HG03196 (cell line): ENCODE measurements around the gene SH2D1B.
"Not testable (repeated sequence)": the region's sequence is repeated elsewhere in the genome, so short reads cannot be mapped to it uniquely, and the experiment has no call there.

Experiments used
- ATAC-seq: cut with Tn5 transposase; IDR thresholded peaks from one replicate; pipeline ENCODE4 v1.9.1; 2021; ENCODE audit not compliant: unreplicated experiment

SH2D1B gene

DNA sequence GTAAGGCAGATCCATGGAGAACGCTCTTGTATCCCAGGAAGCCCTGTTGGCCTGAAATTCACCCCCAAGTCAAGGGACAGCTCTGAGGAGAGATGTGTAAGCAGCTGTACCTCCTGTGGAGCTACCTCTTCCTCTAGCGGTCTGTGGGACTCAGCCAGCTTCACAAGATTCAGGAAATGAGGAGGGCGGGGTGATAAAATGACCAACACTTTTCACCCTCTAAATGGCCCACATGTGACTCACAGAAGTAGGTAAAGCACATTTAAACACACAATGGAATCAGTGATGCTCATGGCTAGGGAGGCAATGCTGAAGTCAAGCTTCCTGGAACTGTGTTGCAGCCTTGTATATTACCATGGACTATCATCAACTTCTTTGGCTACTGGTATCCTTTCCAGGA, at the start of gene SH2D1B:
Gene SH2D1B, minus strand, starts transcription at position 135 of the 400 bp plus-strand sequence. Its CDS starts 120 bp downstream, at position 15.
- no peak for ATAC-seq

- no peak for ATAC-seq
These were observed 46.3 kb upstream of the SH2D1B start for GRCh38 chr1:162458236-162458635.

DNA sequence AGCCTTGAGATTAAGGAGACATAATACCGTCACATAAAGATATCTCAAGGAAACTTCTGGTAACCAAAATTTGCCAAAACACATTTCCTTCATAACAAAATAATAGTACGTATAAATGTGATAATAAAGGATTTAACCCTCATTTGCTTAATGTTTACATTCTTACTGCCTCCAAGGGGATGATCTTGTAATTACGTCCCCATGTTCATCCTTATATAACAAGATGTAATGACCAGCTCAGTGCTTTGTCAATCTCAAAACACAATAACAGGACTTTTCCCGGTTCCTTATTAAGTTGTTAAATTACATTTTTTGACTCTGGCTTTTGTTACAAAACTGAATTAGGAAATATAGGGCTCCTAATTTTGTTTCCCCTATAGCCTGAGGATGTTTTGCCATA, 44.4 kb upstream of the SH2D1B start:
- no peak for ATAC-seq

DNA sequence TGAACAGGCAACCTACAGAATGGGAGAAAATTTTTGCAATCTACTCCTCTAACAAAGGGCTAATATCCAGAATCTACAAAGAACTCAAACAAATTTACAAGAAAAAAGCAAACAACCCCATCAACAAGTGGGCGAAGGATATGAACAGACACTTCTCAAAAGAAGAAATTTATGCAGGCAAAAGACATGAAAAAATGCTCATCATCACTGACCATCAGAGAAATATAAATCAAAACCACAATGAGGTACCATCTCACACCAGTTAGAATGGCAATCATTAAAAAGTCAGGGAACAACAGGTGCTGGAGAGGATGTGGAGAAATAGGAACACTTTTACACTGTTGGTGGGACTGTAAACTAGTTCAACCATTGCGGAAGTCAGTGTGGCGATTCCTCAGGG, 42.4 kb upstream of the SH2D1B start:
- ATAC-seq: not testable (repeated sequence)

DNA sequence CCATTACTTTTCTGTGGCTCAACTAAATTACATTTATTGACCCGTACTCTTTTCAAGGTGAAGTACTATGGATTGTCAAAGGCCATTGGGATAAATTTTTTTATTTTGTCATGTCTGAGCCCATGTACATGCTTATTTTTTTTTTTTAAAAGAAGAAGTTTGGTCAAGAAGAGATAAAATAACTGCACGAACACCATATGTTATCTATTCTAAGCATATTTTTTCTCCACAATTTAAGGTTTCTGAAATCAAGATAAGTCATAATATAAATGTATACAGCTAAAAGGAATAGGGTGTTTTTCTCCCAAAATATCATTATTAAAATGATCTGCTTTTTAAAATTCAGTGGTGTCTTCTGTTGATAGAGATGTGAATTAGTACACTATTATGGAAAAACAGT, 35.0 kb upstream of the SH2D1B start:
- no peak for ATAC-seq

GRCh38 chr1:162444903-162445302, 33.0 kb upstream of the SH2D1B start:
- ATAC-seq: no peak

- ATAC-seq: not testable (repeated sequence)
These were observed 21.2 kb upstream of the SH2D1B start for GRCh38 chr1:162432977-162433713.

DNA sequence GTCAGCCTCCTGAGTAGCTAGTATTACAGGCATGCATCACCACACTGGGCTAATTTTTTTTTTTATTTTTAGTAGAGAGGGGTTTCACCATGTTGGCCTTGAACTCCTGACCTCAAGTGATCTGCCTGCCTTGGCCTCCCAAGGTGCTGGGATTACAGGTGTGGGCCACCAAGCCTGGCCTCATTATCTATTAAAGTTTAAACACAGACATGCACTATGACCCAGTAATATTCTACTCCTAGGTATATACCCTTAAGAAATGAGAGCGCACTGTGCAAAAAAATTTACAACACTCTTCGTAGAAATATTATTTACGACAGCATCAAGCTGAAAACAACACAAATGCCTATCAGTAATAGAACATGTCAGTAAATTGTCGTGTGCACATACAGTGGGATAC, 18.6 kb upstream of the SH2D1B start:
- ATAC-seq: no peak

DNA sequence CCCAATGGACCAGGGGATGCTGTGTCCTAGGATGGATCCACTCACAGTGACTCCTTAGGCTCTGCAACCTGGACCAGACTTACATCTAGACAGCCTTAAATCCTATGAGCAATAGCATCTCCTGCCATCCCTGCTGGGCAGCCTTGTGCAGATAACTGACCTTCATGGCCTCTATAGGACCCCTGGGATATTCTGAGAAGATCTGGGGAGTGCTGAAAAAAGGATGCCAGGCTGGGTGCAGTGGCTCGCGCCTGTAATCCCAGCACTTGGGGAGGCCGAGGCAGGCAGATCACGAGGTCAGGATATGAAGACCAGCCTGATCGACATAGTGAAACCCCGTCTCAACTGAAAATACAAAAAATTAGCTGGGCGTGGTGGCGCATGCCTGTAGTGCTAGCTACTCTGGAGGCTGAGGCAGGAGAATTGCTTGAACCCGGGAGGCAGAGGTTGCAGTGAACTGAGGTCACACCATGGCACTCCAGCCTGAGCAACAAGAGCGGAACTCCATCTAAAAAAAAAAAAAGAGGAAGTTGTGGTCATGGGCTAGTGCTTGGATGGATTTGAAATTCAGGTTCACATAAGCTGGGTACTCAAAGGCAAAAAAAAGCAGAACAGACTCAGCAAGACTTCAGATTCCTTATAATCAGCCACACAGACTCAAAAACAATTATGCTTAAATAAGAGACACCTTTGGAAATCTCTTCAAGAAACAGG, 10.9 kb upstream of the SH2D1B start:
- no peak for ATAC-seq

DNA sequence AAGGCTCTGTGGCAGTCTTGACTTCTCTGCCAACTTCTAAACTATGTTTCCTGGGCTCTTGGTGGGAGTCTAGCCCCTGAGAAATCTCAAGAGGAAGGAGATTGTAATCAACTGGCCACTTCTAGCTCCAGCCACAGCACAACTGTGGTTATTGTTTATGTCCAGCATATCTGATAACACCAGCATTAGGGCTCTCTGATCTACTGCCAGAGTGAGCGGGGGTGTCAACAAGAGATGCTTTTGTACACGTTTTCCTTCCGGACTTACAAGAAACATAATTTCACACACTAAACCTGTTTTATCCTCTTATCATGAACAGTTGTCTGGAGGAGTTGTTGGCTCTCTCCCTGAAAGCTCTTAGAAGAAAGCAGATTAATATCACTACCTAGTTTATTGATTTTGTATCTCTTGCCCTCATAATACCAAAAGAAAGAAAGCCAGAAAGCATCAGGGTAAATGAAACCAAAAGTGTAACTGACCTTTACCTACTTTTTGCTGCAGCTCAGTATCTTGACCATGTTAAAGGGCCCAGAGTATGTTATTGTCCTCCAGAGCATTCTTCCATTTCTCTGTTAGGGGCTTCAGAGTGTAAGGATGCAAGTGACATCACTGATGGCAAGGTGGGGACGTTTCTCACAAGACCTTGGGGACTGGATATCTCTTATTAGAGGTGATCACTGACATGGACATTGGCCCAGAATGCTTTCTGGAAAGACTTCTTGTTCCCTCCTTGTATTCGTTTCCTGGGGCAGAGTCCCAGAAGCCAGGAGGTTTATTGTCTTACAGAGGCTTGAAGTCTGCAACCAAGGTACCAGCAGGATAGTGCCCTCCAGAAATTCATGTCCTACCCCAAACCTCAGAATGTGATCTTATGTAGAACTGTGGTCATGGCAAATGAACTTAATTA, 9.6 kb upstream of the SH2D1B start:
- no peak for ATAC-seq

GRCh38 chr1:162420120-162420519, 8.2 kb upstream of the SH2D1B start:
- ATAC-seq: no peak

DNA sequence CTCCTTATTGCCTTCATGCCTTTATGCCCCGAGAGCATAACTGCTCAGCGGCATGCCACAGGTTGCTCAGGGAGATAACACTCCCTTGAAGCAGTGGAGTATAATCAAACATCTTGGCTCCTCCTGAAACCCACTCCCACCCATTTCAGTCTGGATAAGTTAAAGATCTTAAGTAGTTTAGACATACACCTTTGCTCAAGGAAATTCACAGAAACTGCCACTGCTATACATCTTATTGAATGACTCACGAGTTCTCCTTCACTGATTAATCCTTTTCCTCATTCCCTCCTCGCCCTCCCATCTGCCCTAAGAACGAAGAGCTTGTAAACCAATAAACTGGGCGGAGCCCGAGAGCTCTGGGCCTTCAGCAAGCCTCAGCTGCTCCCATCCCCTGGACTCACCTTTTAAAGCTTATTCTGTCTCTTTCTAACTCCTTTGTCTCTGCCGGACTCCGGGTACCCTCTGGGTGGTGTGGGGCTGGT, 7.6 kb upstream of the SH2D1B start:
- not testable (repeated sequence) for ATAC-seq

DNA sequence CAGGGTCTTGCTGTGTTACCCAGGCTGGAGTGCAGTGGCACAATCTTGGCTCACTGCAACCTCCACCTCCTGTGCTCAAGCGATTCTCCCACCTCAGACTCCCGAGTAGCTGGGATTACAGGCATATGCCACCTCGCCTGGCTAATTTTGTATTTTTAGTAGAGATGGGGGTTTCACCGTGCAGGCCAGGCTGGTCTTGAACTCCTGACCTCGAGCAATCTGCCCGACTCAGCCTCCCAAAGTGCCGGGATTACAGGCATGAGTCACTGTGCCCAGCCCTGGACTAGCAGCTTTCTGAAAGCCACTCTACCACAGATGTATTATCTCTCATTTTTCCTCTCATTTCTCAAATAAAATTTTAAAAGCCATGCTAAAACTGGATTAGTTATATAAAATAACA, 6.6 kb upstream of the SH2D1B start:
- not testable (repeated sequence) for ATAC-seq

- no peak for ATAC-seq
These were observed 5.7 kb upstream of the SH2D1B start for GRCh38 chr1:162417650-162418049.

- no peak for ATAC-seq
These were observed 5.0 kb upstream of the SH2D1B start for GRCh38 chr1:162416909-162417308.

- ATAC-seq: no peak
These were observed 4.3 kb upstream of the SH2D1B start for GRCh38 chr1:162416215-162416614.

- ATAC-seq: no peak
These were observed 4.4 kb downstream of the SH2D1B start for GRCh38 chr1:162407539-162407938.

DNA sequence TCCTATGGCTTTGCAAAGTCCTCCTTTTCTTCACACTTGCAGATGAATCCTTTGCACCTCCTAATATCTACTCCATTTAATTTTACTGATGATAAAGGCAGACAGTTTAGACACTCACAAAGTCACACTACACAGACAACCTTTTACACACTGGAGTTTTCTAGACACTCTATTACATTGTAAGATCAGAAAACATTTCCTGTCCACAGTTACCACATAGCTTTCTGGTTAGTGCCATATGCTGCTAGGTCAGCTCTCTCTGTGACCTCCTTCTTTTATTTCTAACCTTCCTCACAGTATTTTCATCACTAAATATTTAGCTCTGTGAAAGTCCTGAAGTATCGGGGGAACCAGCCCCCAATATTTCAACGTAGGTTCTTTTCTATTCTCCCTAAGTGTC, 5.1 kb downstream of the SH2D1B start:
- ATAC-seq: no peak

GRCh38 chr1:162405800-162406199, 6.1 kb downstream of the SH2D1B start:
- ATAC-seq: no peak

- ATAC-seq: no peak
These were observed 7.3 kb downstream of the SH2D1B start for GRCh38 chr1:162404550-162405160.

DNA sequence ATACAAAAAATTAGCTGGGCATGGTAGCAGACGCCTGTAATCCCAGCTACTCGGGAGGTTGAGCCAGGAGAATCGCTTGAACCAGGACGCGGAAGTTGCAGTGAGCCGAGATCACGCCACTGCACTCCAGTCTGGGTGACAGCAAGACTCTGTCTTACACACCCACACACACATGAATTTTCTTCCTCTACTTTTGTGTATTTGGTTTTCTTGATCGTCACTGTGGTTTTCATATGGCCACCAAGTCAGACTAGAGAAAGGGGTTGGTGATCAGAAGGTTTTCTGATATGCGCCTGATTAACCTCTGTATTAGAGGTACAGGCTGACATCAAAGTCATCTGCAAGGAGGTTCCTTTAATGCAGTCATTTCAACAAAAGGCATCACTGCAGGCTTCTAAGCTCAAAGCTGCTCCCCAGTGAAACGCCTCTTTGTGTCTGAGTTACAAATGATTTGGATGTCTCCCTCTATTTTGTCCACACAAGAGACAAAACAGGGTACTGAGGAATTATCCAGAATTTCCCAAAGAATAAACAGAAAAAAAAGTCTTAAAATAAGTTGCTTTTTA, 11.1 kb downstream of the SH2D1B start:
- ATAC-seq: no peak
